GM12864 (cell line): ENCODE data around the gene VAV3.

Experiments
- DNase-seq: peaks from one replicate; pipeline ENCODE4 v3.0.0-alpha.2; 2011; ENCODE audit warnings: low read depth
- H3K4me3 ChIP-seq: 2 replicates; pipeline ENCODE4 v1.5.1; 2011; ENCODE audit warnings: mild to moderate bottlenecking, low read depth, low read length, control low read depth
- TF ChIP-seq, protein P1 (sequence below): IDR thresholded peaks from 2 replicates; pipeline ENCODE4 v1.5.1; 2011; ENCODE audit warnings: low read depth, mild to moderate bottlenecking, moderate library complexity, low read length, control low read depth, inconsistent platforms; ENCODE audit errors: missing control alignments

Gene VAV3

DNA sequence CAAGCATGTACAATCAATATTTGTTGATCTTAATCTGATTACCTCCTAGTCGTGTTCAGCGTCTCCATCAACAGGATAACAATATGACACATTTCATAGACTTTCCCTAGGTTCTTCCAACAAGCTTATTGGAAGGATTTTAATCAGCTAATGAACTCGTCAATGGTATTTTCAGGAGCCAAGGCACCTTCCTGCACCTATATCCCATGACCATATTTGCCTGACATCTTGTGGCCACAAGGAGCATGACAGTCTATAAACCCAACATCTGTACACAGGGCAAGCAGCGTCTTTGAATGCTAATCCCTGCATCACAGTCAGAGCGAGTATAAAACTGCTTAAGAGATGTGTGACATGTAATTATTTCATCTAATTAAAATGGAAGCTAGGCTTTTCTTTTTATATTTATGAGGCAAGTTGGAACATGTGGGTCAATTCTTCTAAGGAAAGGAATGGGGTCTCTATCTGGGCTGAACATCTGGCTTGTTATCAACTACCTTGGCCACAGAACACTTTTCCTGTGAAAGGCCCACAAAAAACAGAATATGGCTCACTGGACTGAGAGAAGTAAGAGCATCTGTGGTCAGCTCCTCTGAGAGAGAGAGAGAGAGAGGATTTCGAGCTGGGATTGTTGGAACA is 435.4 kb downstream of the VAV3 start:
- H3K4me3 ChIP-seq: no peak overlapping the region
- peak; percentile 36 for DNase-seq
- TF ChIP-seq, protein P1, sequence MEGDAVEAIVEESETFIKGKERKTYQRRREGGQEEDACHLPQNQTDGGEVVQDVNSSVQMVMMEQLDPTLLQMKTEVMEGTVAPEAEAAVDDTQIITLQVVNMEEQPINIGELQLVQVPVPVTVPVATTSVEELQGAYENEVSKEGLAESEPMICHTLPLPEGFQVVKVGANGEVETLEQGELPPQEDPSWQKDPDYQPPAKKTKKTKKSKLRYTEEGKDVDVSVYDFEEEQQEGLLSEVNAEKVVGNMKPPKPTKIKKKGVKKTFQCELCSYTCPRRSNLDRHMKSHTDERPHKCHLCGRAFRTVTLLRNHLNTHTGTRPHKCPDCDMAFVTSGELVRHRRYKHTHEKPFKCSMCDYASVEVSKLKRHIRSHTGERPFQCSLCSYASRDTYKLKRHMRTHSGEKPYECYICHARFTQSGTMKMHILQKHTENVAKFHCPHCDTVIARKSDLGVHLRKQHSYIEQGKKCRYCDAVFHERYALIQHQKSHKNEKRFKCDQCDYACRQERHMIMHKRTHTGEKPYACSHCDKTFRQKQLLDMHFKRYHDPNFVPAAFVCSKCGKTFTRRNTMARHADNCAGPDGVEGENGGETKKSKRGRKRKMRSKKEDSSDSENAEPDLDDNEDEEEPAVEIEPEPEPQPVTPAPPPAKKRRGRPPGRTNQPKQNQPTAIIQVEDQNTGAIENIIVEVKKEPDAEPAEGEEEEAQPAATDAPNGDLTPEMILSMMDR: peak; percentile 84

DNA sequence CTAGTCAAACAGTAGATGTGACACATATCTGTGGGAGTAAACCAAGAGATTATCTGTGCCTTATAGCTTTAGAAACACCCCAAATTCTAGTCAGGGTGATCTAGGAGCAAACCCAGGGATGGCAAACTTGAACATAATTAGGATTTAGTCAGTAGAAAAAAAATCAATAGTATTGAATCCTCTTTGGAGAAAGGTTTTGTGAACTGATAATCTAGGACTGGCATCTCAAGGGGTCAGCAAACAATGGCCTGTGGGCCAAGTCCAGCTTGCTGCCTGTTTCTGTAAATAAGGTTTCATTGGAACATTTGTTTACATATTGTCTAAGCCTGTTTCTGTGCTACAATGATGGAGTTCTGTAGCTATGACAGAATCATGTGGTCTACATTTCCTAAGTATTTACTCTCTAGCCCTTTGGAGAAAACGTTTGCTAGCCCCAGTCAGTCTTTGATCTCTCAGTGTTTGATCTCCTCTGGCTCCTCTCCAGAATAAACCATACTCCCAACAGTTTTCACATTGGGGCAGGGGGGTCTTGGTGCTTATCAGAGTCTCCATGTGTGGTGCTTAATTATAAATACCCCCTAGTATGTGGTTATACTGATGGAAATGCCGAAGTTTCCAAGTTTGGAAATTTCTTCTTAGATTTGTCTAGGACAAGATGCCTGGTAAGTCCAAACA is 438.3 kb downstream of the VAV3 start:
- DNase-seq: no peak
- no peak overlapping the region for H3K4me3 ChIP-seq
- TF ChIP-seq, protein P1: no peak

DNA sequence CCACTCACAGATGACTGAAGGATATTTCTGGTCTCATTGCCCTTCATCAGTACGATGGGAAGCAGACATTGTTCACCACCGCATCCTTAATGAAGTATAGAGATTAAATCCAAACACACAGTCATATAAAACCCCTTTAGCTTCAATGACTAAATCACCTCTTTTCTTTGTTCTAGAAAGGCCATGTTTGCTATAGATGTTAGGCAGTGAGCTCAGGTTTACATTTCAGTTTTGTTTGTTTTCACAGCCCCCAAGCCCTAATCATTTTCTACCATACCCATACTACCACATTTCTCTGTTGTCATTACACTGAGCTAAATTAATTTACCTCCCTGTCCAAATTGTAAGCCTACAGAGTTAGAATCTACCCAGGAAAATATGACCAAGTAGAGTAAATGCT is 439.0 kb downstream of the VAV3 start:
- H3K4me3 ChIP-seq: no peak overlapping the region
- DNase-seq: no peak

DNA sequence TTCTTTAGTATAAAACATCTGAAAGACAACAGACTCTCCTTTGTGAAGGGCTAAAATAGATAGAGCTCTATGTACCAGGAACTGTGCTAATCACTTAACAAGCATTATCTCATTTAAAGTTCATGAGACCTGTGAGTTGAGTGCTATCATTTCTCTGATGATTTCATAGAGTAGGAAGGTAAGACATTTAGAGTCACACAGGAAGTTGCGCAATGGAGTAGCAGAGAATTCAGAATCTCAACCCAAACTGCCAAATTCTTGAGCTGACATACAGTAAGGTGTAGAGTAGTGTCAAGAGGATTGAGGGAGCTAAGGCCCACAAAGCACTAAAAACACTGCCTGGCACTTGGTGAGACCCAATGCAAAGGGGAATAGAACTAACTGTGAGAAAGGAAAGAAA is 439.8 kb downstream of the VAV3 start:
- DNase-seq: no peak
- TF ChIP-seq, protein P1: no peak
- no peak overlapping the region for H3K4me3 ChIP-seq

More for the DNA sequence above, 439.0 kb downstream of the VAV3 start:
- TF ChIP-seq, protein P1: no peak

DNA sequence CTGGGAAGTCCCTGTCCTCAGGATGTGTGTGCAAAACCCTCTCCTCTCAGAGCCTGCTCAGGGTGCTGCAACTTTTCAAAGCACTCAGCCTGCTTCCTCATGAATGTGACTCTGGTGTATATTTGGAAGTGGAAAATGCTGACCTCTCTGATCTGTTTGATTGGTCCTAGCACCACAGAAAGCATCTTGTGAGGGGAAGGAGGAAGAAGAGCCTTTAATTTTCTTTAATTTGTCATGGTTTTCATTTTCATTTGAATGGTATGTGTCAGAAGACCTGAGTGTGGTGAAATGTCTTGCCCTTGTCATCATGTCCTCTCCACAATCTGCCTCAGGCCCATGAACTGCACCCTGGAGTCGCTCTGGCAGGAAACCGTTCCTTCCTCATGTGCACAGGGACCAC is 440.7 kb downstream of the VAV3 start:
- TF ChIP-seq, protein P1: no peak
- DNase-seq: no peak
- no peak overlapping the region for H3K4me3 ChIP-seq

DNA sequence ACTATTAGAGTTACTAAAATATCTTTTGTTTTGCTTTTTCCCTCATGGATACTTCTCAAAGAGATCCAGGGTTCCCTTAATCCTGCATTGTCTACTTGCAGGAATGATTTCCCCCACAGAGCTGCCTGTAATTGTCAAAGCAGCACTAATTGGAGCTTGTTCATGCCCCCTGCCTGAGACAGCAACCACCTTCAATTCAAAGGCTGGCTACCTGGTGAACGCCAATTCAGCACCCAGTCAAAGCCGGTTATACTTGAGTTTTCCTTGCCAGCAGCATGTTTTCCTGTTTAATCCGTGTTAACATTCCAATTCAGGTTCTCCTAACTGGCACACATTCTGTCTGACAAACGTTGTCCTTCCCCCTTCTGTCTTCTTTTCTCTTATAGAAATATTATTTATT is 441.2 kb downstream of the VAV3 start:
- H3K4me3 ChIP-seq: no peak overlapping the region
- DNase-seq: no peak
- TF ChIP-seq, protein P1: no peak

DNA sequence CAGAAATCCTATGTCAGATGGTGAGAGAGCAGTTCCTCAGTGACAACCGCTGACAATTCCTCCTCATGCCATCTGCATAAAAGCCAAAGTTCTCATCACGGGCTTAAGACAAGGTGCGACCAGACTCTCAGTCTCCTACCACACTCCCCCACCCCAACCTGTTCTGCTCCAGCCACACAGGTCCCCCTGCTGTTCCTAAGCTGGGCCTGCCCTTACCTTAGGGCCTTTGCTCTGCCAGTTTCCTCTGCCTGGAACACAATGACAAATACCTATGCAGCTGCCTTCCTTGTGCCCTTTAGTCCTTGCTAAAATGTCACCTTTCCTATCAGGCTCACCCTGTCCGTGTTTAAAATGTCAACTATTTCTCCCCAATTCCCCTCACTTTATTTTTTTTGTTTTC is 441.9 kb downstream of the VAV3 start:
- TF ChIP-seq, protein P1: no peak
- no peak for DNase-seq
- H3K4me3 ChIP-seq: no peak overlapping the region
